Colonic mucosa (tissue), 4 donors: ENCODE measurements around the gene ANKS1B. TPM values are rescaled to one million over a fixed set of nuclear protein-coding genes. Genes with fewer than 3 reads are reported as not detected.
"Not testable (repeated sequence)": the region's sequence is repeated elsewhere in the genome, so short reads cannot be mapped to it uniquely, and the experiment has no call there.

Source experiments
- DNase-seq: peaks from one replicate; pipeline ENCODE4 v3.0.0-alpha.2; 2020
- H3K27ac ChIP-seq: fragments of 200-600 bp; one replicate; pipeline ENCODE4 v1.8.0; 2021
- H3K27me3 ChIP-seq: fragments of 200-600 bp; one replicate; pipeline ENCODE4 v1.8.0; 2021
- H3K36me3 ChIP-seq: fragments of 200-600 bp; one replicate; pipeline ENCODE4 v1.8.0; 2021
- H3K4me1 ChIP-seq: fragments of 200-600 bp; one replicate; pipeline ENCODE4 v1.8.0; 2021; ENCODE audit warnings: mild to moderate bottlenecking
- H3K4me3 ChIP-seq: fragments of 200-600 bp; one replicate; pipeline ENCODE4 v1.8.0; 2021
- H3K9ac ChIP-seq, 2 donors: one replicate each; pipeline ENCODE4 v1.7.0; 2013; ENCODE audit warnings: control low read depth in 2 of 2, low read depth in 2 of 2, low read length in 2 of 2
- H3K9me3 ChIP-seq: fragments of 200-600 bp; one replicate; pipeline ENCODE4 v1.8.0; 2021
- intact Hi-C: fragments of 100-400 bp; cut with DNase I; formaldehyde crosslinking; loops from one replicate; pipeline ENCODE4 v1.14.1; 2022
- total RNA-seq, 2 donors: library from RNA; stranded (reverse); fragmentation: NEBNext Ultra II Directional in 1 of 2; extraction: Animal tissue kit (Norgen Biotek cat#: 25700) in 1 of 2; gene quantifications; one replicate each; pipeline ENCODE4 v1.2.1, GENCODE V29; 2021
- TF ChIP-seq, protein P1 (sequence below): fragments of 200-600 bp; IDR thresholded peaks from one replicate; pipeline ENCODE4 v1.8.0; 2022; ENCODE audit warnings: antibody characterized with exemption, mild to moderate bottlenecking
- donor health status: healthy.
- donor health status: DM: no; HTN: no; CAD: no.
- donor health status: DM: no; HTN: no; CAD: no.

Gene ANKS1B
- total RNA-seq, 2 donors from 2014 or later = 1.7 to 3.3 TPM

GRCh38 chr12:99806304-99806703, 178.4 kb downstream of the ANKS1B start:
- intact Hi-C loops = no loop called here
- Histone ChIP-seq H3K36me3 (no peaks in the 10 kb centered on the region), H3K9me3 (no peaks in the 10 kb centered on the region), H3K9ac (no peak overlapping the region), H3K4me3 (no peak overlapping the region), H3K27ac (no peak overlapping the region), H3K27me3 (no peaks in the 10 kb centered on the region), H3K4me1 (no peaks in the 10 kb centered on the region)
- TF ChIP-seq, protein P1, sequence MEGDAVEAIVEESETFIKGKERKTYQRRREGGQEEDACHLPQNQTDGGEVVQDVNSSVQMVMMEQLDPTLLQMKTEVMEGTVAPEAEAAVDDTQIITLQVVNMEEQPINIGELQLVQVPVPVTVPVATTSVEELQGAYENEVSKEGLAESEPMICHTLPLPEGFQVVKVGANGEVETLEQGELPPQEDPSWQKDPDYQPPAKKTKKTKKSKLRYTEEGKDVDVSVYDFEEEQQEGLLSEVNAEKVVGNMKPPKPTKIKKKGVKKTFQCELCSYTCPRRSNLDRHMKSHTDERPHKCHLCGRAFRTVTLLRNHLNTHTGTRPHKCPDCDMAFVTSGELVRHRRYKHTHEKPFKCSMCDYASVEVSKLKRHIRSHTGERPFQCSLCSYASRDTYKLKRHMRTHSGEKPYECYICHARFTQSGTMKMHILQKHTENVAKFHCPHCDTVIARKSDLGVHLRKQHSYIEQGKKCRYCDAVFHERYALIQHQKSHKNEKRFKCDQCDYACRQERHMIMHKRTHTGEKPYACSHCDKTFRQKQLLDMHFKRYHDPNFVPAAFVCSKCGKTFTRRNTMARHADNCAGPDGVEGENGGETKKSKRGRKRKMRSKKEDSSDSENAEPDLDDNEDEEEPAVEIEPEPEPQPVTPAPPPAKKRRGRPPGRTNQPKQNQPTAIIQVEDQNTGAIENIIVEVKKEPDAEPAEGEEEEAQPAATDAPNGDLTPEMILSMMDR = no peak
- DNase-seq = no peak

GRCh38 chr12:99804715-99805114, 180.0 kb downstream of the ANKS1B start:
- intact Hi-C loops = no loop called here
- Histone ChIP-seq H3K27me3 (no peaks in the 10 kb centered on the region), H3K9ac (no peak overlapping the region), H3K9me3 (no peaks in the 10 kb centered on the region), H3K27ac (no peak overlapping the region), H3K36me3 (no peaks in the 10 kb centered on the region), H3K4me1 (no peaks in the 10 kb centered on the region), H3K4me3 (no peak overlapping the region)
- TF ChIP-seq, protein P1 = no peak
- no peak for DNase-seq

- H3K9ac ChIP-seq = no peak overlapping the region
- intact Hi-C loops = no loop called here
- no peaks in the 10 kb centered on the region for H3K4me1 ChIP-seq
- no peak for DNase-seq
- no peaks in the 10 kb centered on the region for H3K27me3 ChIP-seq
- H3K27ac ChIP-seq = no peak overlapping the region
- no peaks in the 10 kb centered on the region for H3K36me3 ChIP-seq
- no peaks in the 10 kb centered on the region for H3K9me3 ChIP-seq
- no peak overlapping the region for H3K4me3 ChIP-seq
- TF ChIP-seq, protein P1 = no peak
Observed at GRCh38 chr12:99800605-99801004, 184.1 kb downstream of the ANKS1B start.

DNA sequence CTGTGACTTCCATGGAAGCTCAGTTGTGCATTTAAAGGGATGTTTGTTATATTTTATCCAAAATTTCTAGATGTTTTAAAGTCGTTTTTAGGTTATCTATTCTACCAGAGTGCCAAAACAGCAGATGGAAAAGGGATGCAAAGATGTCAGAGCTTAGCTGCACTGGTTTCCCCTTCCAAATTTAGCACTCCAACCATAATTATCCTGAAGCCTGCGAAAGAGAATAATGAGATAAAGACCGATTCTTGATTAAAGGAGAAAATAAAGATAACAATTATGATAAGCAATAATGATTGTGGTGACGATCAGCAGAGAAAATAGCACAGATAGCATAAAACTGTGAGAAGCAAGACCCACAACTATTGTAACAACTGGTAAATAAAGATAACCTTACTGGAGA, 186.8 kb downstream of the ANKS1B start:
- intact Hi-C loops, H3K36me3 ChIP-seq, H3K9me3 ChIP-seq, DNase-seq, H3K4me1 ChIP-seq, H3K27ac ChIP-seq, H3K9ac ChIP-seq, H3K4me3 ChIP-seq, H3K27me3 ChIP-seq: not testable (repeated sequence)

DNA sequence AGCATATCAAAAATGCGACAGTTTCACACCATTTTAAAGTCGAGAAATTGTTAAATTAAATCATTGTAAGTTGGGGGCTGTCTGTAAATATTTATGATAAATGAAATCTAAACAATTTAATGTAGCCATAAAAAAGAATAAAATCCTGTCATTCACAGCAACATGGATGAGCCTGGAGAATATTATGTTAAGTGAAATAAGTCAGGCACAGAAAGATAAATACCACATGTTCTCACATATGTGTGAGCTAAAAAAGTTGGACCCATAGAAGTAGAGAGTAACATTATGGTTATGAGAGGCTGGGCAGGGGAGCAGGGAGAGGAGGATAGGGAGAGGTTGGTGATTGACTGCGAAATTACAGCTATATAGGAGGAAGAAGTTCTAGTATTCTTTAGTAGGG, 201.3 kb downstream of the ANKS1B start:
- DNase-seq = no peak

GRCh38 chr12:99772274-99772673, 212.5 kb downstream of the ANKS1B start:
- TF ChIP-seq, protein P1 = no peak
- no peaks in the 10 kb centered on the region for H3K4me1 ChIP-seq
- DNase-seq = no peak

More for the DNA sequence above, 201.3 kb downstream of the ANKS1B start:
- no peak overlapping the region for H3K27ac ChIP-seq
- H3K9ac ChIP-seq = no peak overlapping the region
- no peaks in the 10 kb centered on the region for H3K36me3 ChIP-seq
- TF ChIP-seq, protein P1 = no peak
- intact Hi-C loops = no loop called here
- H3K4me1 ChIP-seq = no peaks in the 10 kb centered on the region
- H3K27me3 ChIP-seq = no peaks in the 10 kb centered on the region
- no peaks in the 10 kb centered on the region for H3K9me3 ChIP-seq
- no peak overlapping the region for H3K4me3 ChIP-seq

More at GRCh38 chr12:99772274-99772673, 212.5 kb downstream of the ANKS1B start:
- no peaks in the 10 kb centered on the region for H3K36me3 ChIP-seq
- no peak overlapping the region for H3K4me3 ChIP-seq
- no peak overlapping the region for H3K9ac ChIP-seq
- intact Hi-C loops = no loop called here
- no peak overlapping the region for H3K27ac ChIP-seq
- no peaks in the 10 kb centered on the region for H3K27me3 ChIP-seq
- H3K9me3 ChIP-seq = no peaks in the 10 kb centered on the region
